GM19372 (cell line): ENCODE measurements around the gene GRIFIN.
A peak's percentile ranks its signal among the peaks of the same experiment; 100 is the strongest.
"Not testable (repeated sequence)": the region's sequence is repeated elsewhere in the genome, so short reads cannot be mapped to it uniquely, and the experiment has no call there.

ENCODE experiments used
- ATAC-seq: cut with Tn5 transposase; IDR thresholded peaks from one replicate; pipeline ENCODE4 v1.9.1; 2021; ENCODE audit warnings: mild to moderate bottlenecking, low read depth, moderate library complexity; ENCODE audit not compliant: unreplicated experiment

GRIFIN gene

DNA sequence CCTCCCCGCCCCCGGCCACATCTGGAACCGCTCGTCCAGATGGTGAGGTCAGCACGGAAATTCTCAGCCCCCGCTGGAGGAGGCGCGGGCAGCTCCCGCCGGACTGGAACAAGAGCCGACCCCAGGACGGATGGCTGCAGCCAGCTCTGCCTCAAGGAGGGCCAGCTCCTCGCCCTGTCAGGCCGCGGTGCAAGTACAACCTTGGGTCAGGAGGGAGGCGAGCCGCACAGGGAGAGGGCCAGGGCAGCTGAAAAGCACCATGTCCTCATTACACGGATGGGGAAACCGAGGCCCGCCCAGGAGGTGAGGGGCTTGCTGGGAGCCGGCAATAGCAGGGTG is 3.8 kb upstream of the GRIFIN start:
- ATAC-seq, result no peak

DNA sequence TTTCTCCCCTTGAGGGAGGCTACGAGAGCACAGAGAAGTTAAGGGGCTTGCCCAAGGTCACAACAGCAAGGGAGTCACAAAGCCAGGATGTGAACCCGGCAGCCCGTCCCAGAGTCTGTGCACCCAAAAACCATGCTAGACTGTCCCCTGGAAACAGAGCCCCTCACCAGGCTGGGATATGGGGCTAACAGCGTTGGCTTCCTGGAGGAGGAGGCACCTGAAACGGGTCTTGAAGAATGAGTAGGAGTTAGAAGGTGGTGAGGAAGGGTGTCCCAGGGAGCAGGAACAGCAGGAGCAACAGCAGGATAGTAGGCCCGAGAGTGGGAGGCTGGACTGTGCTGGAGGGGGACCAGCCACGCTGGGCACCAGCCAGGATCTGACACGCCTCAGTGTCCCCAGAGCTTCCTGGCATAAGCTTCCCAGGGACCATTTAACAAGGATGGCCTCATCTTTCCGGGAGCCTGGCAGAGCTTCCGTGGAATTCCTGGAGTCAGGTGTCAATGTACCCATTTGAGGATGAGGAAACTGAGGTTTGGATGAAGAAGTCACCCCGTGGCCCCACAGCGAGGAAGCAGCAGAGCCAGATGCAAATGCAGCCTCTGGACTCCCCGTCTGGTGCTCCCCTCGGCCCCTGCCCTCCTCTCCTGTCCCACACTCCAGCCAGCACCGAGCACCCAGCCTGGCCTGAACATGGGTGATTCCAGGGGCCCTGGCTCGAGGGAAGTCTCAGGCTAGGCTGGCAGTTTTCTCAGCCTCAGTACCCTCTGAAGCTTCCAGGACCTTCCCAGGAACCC is 3.3 kb upstream of the GRIFIN start:
- ATAC-seq, result no peak

DNA sequence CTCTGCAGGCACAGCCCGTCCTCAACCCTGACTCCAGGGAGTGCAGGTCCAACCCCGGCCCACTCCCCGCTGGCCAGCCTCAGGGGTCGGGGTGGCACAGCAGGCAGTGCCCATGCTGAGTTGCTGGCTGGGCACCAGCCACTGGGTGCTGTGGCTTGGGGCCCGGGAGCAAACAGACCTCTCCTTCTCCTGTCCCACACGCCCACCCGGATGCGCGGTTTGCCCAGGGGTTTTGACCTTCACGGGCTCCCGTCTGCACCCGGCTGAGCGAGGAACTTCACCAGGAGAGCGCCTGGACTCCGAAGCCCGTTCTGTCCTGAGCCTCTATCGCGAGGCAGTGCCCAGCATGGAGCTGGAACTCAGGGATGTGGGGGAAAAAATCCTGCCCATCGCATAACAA is 2.6 kb upstream of the GRIFIN start:
- no peak for ATAC-seq

DNA sequence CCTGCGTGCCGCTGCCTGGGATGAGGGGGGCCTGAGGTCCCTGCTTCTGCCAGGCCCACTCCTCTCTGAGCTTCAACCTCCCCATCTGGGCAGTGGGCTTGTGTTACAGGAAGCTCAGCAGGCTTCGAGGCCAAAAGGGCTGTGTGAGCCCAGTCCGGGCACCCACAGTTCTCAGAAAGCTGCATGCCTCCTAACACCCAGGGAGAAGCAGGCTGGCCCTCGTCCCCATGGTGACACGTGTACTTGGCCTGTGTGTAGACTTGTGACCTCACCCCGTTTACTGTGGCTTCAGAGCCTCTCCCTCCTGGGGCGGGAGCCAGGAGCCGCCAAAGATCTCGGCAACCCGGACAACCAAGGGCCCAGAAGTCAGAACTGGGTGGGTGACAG is 2.2 kb upstream of the GRIFIN start:
- no peak for ATAC-seq

DNA sequence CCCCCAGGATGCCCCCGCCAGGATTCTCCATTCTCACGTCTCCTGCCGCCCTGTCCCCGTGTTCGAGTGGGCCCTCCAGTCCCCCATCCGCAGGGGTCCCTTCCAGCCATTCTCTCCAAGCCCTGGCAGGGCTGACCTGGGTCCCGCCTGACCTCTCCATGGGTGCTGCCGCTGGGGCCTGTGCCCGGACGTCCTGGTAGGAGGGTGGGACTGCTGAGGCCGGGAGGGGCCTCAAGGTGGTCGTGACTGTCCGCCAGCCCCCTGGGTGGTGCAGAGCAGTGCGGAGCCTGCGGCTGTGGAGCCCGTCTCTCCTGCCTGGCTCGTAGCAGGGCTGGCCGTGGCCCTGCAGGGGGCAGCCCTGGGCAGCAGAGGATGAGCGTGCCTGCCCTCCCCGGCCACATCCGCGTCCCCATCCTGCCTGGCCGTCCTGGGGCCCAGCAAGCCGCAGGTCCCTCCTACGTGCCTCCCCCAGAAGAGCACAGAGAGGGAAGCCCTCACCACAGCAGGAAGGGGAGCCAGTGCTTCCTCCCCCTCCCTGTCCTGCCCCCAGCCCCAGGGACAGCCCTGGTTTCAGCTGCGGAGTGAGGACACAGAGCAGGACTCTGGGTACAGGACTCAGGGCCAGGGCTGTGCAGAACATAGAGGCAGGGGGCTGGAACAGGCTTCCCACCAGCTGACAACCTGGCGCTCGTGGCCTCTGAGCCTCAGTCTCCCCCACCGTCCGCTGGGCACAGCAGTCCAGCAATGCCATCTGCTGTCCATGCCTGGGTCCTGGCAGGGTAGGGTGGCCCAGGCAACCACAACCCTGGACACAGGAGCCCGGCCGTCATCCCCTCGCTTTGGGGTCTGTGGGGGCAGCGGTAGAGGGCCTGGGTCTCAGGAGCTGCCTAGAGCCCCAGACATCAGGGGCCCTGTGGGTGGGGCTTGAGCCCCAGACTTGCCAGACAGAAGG is 1.5 kb upstream of the GRIFIN start:
- peak; percentile 74 for ATAC-seq

DNA sequence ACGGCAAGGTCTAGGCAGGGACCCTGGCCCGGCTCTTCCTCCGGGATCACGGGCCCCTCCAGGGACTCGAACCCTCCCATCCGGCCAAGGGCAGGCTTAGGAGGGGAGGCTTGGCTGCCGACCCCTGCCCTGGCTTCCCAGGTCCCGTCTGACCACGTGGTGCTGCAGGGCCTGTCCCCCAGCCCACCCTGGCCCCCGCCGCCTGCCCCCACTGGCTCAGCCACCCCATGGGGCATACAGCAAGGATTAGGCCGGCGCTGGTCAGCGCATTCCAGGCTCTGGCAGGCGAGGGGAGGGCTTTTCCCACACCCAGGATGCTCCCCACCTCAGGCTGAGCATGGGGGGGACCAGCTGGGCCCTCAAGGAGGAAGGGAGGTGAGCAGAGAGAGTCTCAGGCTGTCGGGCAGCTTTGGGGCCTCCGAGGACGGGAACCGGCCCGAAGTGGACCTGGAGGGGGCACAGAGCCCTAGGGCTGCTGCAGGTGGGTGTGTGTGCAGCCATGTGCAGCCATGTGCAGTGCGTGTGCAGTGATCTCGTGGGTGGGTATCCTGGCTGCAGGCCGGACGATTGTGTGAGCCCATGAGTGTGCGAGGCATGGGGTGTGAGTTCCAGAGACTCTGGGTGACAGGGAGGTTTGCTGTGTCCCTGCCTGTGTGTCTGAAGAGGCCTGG is 713 bp upstream of the GRIFIN start:
- no peak for ATAC-seq

DNA sequence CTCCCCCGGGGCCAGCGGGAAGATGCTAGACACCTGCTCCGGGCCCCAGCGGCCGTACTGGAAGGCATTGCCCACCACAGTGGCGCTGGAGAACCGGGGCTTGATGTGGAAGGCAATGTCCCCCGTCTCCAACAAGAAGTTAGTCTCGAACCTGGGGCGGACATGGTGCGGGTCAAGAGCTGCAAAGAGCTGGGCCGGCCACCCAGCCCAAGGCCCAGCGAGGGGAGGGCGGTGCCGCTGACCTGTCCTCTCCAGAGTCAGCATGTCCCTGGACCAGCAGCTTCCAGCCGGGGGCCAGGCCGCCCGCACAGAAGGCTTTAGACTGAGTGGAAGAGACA is 551 bp downstream of the GRIFIN start:
- no peak for ATAC-seq

DNA sequence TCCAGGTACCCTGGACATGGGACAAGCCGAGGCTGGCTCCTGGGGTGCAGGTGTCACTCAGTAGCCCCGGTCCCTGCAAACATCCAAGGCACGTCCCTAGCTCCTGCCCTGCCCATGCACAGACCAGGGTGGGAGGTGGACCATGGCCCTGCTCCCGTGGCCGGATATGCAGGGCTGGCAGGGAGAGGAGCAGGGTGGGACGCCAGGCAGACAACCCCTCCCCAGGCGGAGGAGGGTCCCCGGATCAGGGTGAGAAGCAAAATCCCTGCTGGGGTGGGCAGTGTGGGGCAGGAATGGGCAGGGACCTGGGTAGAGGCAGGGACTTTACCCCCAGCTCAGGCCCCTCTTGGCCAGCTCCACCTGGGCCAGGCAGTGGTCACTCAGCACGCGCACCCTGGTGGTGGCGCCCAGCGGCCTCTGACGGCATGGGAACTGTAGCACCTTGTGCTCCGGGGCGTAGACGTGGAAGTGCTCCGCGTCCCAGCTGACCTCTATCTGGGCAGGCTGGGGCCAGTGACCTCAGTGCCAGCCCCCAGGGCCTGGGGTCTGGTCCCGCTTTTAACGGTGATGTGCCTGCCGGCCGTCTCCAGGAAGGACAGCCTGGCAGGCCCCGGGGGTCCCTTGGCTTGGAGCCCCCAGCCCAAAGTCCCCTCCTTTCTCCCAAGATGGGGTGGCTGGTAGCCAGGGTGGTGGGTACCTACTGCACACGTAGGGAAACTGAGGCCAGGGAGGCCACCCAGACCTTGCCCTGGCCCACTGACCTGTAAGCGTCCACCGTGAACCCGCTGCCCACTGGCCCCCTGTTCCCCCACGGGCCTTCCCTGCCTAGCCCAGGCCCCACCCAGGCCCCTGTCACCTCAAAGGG is 1.2 kb downstream of the GRIFIN start:
- ATAC-seq, result no peak

DNA sequence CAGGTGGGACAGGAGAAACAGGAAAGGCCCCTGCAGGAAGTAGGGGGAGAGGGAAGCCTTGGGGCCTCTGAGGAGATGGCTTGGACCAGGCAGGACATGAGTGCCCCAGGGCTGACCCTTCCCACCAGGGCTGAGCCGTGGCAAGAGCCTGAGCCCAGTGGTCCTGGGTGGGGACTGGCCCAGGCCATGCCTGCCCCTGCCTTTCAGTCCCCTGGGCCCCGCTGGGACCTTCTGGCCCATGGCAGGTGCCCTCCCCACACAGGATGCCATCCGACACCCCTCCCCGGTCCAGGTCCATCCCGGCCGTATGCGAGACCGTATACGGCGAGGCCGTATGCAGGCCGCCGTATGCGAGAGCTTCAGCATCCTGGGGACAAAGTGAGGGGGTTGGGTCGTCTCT is 2.0 kb downstream of the GRIFIN start:
- no peak for ATAC-seq

DNA sequence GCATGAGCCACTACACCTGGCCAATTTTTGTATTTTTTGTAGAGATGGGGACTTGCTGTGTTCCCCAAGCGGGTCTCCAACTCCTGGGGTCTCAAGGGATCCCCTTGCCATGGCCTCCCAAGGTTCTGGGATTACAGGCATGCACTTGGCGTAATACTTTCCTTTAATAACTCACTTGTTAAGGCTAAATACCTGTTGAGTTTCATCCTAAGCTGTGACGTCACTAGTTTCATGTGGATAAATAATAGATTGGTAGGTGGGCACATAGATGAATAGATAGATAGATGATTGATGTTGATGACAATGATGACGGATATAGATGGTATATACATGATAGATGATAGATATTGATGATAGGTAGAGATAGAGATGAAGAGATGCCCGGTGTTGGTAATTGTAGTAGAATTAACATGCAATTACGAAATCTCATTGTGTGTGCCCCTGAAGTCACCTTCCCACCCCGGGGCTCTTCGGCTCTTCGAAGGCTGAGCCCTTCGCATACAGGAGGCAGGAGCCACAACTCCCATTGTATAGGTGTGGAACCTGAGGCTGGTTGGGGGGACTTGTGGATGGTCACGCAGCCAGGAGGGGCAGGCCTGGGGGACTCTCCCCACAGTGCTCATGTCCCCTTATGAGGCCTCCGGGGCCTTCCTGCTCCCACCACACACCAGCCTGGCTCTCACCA is 2.6 kb downstream of the GRIFIN start:
- ATAC-seq, result no peak

DNA sequence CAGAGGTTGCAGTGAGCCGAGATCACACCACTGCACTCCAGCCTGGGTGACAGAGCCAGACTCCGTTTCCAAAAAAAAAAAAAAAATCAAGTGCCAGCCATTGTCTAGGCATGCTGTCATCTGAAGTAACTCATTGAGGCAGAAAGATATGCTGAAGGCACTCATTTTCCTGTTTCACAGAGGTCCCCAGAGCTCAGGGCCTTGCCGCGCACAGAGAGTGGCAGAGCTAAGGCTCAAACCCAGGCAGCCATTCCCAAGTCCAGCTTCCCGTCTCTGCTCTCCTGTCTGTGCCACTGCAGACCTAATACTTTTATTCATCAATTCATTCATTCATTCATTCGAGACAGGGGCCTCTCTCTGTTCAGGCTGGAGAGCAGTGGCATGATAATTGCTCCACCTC is 3.5 kb downstream of the GRIFIN start:
- no peak for ATAC-seq

DNA sequence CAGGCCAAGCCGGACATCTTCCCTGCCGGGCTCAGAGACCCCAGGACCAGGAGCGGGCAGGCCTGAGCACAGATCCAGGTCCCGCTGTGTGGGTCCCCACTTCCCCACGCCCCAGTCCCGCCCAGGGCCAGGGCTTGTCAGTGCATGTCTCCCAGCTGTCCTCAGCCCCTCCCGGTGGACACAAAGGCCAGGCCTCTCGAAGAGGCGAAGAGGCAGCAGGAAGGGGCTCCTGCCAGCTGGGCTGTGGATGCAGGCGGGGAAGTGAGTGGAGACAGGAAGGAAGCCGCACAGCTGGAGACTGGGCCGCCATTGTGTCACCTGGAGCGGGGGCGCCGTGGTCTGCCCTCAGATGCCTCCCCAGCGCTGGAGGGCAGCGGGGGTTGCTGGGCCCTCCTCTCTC is 4.8 kb downstream of the GRIFIN start:
- ATAC-seq, result no peak

DNA sequence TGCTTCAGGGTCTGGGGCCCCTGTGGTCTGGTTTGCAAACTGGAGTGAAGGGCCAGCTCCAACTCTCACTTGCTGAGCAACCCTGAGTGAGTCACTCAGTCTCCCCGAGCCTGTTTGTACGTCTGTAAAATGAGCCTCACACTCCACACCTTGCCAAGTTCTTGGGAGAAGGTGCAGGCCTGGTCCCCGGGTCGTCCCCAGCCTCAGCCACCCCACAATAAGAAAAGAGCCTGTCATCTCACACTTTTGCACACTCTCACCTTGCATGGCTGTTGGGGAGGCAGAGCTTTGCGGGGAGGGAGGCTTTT is 5.2 kb downstream of the GRIFIN start:
- no peak for ATAC-seq

DNA sequence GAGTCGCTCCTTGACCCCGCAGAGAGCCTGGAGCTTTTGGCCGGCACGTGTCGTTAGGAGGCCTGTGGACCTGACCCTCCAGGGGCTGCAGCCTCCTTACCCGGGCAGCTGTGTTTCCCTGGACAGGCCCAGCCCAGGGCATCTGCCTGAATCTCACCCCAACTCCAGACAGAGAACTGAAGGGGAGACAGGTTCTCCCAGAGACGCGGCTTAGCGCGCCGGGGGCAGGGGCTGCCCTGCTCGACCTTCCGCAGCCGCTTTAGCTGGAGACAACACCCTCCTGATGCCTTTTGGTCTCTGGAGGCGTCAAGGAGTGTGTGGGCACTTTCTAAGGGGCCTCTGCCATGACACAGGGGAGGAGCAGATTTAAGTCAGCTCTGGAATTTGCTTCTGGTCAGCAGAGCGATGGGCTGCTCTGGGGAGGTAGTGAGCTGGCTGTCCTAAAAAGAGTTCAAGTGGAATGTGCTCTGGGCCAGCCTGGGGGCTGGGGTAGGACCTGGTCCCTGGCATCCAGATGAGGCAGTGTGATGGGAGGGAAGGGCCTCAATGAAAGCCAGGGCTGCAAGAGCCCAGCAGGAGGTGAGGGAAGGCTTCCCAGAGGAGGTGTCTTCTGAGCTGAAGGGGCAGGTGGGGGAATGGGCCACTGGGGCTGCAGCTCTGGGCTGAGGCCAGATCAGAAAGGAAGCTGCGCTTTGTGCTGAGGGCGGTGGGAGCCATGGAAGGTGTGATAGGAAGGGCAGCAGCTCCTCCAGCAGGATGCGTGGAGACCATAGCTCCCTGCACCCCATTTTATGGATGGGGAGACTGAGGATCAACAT is 5.8 kb downstream of the GRIFIN start:
- no peak for ATAC-seq

DNA sequence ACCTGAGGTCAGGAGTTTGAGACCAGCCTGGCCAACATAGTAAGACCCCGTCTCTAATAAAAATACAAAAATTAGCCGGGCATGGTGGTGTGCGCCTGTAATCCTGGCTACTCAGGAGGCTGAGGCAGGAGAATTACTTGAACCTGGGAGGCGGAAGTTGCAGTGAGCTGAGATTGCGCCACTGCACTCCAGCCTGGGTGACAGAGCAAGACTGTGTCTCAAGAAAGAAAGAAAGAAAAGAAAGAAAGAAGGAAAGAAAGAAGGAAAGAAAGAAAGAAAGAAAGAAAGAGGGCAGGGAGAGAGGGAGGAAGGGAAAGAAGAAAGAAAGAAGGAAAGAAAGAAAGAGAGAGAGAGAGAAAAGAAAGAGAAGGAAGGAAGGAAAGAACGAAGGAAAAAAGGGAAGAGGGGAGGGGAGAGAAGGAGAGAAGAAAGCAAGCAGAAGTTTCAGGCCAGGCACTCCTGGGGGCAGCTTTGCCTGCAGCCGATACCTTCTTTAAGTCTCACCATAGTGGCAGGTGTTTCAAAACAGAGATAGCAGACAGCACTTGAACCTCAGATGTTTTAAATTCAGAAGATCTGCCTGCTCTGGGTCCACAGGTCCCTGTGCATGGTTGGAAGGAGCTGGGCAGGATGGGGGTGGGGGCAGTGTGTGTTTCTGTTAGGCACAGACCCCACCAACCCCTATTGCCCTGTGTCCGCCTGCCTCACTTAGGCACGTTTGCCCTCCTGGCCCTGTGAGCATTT is 6.6 kb downstream of the GRIFIN start:
- ATAC-seq, result not testable (repeated sequence)

DNA sequence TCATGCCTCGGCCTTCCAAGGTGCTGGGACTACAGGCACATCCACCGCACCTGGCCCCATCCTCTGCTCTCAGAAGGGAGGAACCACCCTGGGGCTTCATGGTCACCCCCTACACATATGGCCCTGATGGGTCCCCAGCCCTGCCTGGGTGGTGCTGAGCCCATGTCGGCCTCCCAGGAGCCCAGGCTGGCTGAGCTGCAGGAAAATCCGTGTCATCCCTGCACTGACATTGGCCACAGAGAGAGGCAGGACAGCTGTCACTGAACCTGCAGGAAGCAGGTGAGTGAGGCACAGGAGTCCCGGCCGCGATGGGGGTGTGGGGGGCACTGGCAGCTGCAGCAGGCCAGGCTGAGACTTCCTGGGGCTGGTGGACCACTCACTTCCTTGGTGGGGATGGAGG is 8.0 kb downstream of the GRIFIN start:
- ATAC-seq, result no peak

DNA sequence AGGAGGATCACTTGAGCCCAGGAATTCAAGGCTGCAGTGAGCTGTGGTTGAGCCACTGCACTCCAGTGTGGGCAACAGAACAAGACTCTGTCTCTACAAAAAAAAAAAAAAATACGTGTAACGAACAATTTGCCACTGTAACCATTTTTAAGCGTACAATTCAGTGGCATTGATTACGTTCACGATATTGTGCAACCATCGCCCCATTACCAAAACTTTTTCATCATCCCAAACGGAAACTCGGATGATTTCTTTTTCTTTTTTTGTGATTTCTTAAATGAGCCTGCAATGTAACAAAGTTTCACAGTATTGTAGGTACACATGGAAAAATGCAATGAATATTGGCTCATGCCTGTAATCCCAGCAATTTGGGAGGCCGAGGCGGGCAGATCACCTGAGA is 9.5 kb downstream of the GRIFIN start:
- no peak for ATAC-seq

DNA sequence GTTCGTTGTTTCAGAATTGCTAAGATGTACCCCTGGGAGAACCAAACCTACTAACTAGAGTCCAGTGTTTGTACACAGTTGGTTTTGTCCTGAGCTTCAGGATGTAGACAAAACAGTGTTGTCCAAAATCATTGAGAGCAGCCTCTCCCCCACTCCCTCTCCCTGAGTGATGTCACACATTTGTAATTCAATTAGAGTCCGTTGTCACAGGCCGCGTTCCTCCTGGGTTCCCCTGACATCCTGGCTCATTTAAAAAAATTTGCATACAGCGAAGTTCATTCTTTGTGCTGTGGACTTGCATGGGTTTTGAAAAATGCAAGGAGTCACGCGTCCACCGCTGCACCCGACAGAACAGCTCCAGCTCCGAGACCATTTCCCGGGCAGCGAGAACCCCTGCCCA is 10.3 kb downstream of the GRIFIN start:
- ATAC-seq, result no peak

DNA sequence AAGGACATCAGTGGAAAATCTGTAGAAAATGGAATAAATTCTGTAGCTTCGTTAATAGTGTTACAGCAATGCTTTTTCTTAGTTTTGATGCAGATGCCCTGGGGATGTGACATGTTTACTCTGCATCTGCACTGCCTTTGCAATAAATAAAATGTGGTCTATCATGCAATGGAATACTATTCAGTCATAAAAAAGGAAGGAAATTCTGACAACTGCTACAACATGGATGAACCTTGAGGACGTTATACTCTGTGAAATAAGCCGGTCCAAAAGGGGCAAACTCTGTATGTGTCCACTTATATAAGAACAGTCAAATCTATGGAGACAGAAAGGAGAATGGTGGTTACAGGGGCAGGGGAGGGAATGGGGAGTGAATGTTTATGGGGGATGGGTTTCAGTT is 13.5 kb downstream of the GRIFIN start:
- ATAC-seq, result no peak
